Prostate gland (tissue), 2 donors: ENCODE measurements around the gene OR6K6. TPM values are rescaled to one million over a fixed set of nuclear protein-coding genes. Genes with fewer than 3 reads are reported as not detected.

ENCODE experiments used
- DNase-seq: peaks from one replicate; pipeline ENCODE4 v3.0.0-alpha.2; 2019; ENCODE audit warnings: low spot score
- H3K27ac ChIP-seq, 2 donors: fragments of 200-600 bp; sonication (generic); 2 replicates each; pipeline ENCODE4 v1.5.1; 2017 to 2019
- H3K27me3 ChIP-seq: fragments of 200-600 bp; sonication (generic); replicated peaks from 2 replicates; pipeline ENCODE4 v1.5.1; 2019; ENCODE audit not compliant: insufficient read depth
- H3K36me3 ChIP-seq, 2 donors: fragments of 200-600 bp; sonication (generic); 1 replicate in 1 of 2; 2 replicates in 1 of 2; pipeline versions ENCODE4 v1.5.1 to v1.8.1; 2017 to 2019
- H3K4me1 ChIP-seq: fragments of 200-600 bp; sonication (generic); replicated peaks from 2 replicates; pipeline ENCODE4 v1.5.1; 2019
- H3K4me3 ChIP-seq, 2 donors: fragments of 200-600 bp; sonication (generic); 2 replicates each; pipeline ENCODE4 v1.5.1; 2017 to 2019
- H3K9me3 ChIP-seq: fragments of 200-600 bp; sonication (generic); 2 replicates; pipeline ENCODE4 v1.5.1; 2017
- POLR2A ChIP-seq: fragments of 450-650 bp; IDR thresholded peaks from one replicate; pipeline ENCODE4 v1.6.1; 2016; ENCODE audit warnings: antibody characterized with exemption, mild to moderate bottlenecking
- POLR2AphosphoS5 ChIP-seq: sonication (generic); formaldehyde crosslinking; IDR thresholded peaks from one replicate; pipeline ENCODE4 v1.6.1; 2017; ENCODE audit warnings: antibody characterized with exemption
- WGBS: methylation state at CpG from one replicate; pipeline ENCODE4 v1.1.5; 2018; 5-methylcytosine and 5-hydroxymethylcytosine counted together
- intact Hi-C: fragments of 100-400 bp; cut with DNase I; formaldehyde crosslinking; loops from one replicate; pipeline ENCODE4 v1.14.2; 2022
- total RNA-seq, 2 donors: library from RNA; depleted of rRNA; stranded (reverse); fragments of >200 nt; gene quantifications; one replicate each; pipeline ENCODE4 v1.1.0, GENCODE V29; 2016
- TF ChIP-seq, protein P1 (sequence below), 4 experiments: fragments of 200-600 bp in 2 of 4; fragments of 450-650 bp in 2 of 4; sonication (generic) in 2 of 4; IDR thresholded peaks; 1 replicate in 3 of 4; 2 replicates in 1 of 4; pipeline ENCODE4 v1.5.1; 2016 to 2019; ENCODE audit warnings: antibody characterized with exemption in 4 of 4, mild to moderate bottlenecking in 2 of 4, moderate library complexity in 2 of 4

OR6K6 gene
- total RNA-seq, 2 donors from 2014 or later: not detected

DNA sequence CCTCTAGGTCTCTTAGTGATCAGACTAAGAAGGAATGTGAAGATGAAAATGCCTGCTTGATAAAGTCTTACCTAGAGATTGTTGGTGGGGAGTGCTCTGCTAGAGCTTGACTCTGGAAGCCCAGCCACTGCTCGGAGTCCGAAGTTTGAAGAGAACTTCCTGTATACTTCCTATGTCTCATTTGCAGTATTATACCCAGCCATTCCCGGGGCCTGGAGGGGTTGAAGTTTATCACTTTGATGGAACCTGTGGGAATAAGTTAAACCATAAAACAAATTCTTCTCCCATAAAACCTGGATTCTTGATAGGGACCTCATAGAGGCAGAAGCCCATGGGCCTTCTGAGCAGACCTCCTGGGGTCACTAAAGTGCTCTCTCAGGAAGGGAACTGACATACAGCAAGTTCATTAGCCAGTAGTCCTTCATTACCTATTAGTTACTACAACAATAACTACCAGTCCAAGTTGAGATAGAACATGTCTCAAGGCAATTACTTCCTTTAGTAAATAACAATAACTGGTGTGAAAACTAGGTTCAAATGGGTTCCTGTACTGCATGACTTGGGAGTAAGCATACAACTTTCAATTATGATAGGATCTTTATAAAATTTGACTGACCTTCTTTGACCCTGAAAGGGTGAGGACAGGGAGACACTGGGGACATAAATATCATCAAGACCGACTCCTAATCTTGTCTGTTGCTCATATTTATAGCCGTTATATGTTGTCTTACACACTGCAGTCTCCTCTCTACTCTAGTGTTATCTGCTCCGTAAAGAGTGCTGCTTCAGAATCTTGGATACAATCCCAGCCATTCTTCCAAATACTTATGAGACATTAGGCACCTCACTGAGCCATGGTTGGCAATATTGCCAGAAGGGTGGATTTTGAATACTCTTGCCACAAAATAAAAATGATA is 17.7 kb downstream of the OR6K6 start, which contains the start of gene OR6N1:
OR6N1 (minus strand) TSS at position 246 of the 917 bp plus-strand sequence. CDS start 5,513 bp downstream, outside the sequence.
- no peaks in the 10 kb centered on the region for H3K4me1 ChIP-seq
- intact Hi-C loops: no loop called here
- H3K9me3 ChIP-seq: no peaks in the 10 kb centered on the region
- no peaks in the 10 kb centered on the region for H3K36me3 ChIP-seq
- no peak within 1 kb of the TSS for H3K4me3 ChIP-seq
- no peak for TF ChIP-seq POLR2AphosphoS5
- 49% methylated on average over 6 of the region's 6 CpGs for WGBS
- no peak for DNase-seq
- H3K27ac ChIP-seq: no peak within 1 kb of the TSS
- no peaks in the 10 kb centered on the region for H3K27me3 ChIP-seq

DNA sequence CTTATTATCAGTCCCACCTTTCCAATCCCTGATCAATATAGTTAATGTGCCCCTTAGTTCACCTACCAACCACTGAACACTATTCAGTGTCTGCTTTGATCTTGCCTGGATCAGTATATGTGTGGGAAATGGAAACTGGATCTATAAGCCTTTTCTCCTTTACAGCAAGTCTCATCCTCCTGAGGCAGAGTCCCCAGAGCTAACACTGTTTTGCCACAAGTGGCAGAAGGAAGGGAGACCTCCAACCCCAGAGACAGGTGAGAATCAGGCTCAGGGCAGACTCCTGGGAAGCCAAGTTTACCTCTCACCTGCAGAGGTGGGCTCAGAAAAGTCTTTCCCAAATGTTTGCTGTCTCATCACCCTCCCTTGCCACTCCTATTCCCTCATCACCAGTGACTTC is 26.6 kb downstream of the OR6K6 start, which contains the start of gene OR6N2:
OR6N2 (minus strand) TSS at position 101 of the 400 bp plus-strand sequence. CDS start 3,569 bp downstream, outside the sequence.
- Histone ChIP-seq H3K4me1 (no peaks in the 10 kb centered on the region), H3K36me3 (no peaks in the 10 kb centered on the region), H3K27me3 (no peaks in the 10 kb centered on the region), H3K9me3 (no peaks in the 10 kb centered on the region), H3K27ac (no peak within 1 kb of the TSS), H3K4me3 (no peak within 1 kb of the TSS)
- TF ChIP-seq, protein P1, sequence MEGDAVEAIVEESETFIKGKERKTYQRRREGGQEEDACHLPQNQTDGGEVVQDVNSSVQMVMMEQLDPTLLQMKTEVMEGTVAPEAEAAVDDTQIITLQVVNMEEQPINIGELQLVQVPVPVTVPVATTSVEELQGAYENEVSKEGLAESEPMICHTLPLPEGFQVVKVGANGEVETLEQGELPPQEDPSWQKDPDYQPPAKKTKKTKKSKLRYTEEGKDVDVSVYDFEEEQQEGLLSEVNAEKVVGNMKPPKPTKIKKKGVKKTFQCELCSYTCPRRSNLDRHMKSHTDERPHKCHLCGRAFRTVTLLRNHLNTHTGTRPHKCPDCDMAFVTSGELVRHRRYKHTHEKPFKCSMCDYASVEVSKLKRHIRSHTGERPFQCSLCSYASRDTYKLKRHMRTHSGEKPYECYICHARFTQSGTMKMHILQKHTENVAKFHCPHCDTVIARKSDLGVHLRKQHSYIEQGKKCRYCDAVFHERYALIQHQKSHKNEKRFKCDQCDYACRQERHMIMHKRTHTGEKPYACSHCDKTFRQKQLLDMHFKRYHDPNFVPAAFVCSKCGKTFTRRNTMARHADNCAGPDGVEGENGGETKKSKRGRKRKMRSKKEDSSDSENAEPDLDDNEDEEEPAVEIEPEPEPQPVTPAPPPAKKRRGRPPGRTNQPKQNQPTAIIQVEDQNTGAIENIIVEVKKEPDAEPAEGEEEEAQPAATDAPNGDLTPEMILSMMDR (IDR thresholded peaks at IDR 0.05): no peak
- TF ChIP-seq POLR2A (no peak), POLR2AphosphoS5 (no peak)
- intact Hi-C loops: no loop called here
- DNase-seq: no peak

DNA sequence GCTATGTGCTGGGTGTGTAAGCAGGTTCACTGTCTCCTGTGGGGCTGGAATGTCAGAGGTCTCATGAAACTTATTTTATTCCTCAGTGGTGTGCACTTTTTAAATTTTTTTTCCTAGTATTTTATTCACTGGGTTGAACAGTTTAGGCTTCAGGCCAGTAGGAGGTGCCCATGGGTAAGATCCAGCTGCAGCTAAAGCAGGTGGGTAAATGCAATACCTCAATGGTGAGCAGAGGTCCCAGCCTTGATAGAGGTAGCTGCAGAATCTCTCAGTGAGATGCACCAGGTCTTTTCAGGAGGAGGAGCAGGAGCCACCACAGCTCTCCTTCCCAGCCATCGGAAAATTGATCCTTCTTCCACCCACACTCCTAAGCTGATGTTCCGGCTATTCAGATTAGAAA is 39.1 kb downstream of the OR6K6 start:
- no peaks in the 10 kb centered on the region for H3K9me3 ChIP-seq
- TF ChIP-seq POLR2AphosphoS5: no peak
- TF ChIP-seq, protein P1 (IDR thresholded peaks at IDR 0.05): peak in 1 of 4 experiments; percentile 9
- no peaks in the 10 kb centered on the region for H3K27me3 ChIP-seq
- no peaks in the 10 kb centered on the region for H3K36me3 ChIP-seq
- WGBS: 93% methylated on average over 2 of the region's 2 CpGs
- H3K4me3 ChIP-seq: no peak overlapping the region
- no peak for DNase-seq
- no peak overlapping the region for H3K27ac ChIP-seq
- no peaks in the 10 kb centered on the region for H3K4me1 ChIP-seq
- intact Hi-C loops: no loop called here

DNA sequence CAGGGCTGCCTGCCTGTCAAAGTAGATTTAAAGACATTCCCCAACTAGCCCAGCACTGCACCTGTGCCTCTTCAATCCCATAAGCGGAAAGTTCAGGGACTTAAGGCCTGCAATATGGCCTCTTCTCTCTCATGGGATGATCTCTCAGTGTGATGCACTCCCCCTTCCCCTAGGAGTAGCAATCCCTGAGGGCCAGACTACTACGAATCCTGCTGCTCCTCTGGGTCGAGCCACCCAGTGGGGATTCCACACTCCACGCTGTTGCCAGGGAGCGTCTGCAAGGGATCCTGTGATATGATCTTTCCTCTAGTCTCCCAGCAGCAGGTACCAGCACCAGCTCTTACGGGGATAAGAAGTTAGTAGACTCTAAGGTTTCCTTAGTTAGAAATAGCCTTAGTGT is 39.7 kb downstream of the OR6K6 start:
- no peak for DNase-seq
- WGBS: 66% methylated on average over 6 of the region's 6 CpGs
- Histone ChIP-seq H3K4me1 (no peaks in the 10 kb centered on the region), H3K4me3 (no peak overlapping the region), H3K9me3 (no peaks in the 10 kb centered on the region), H3K27ac (no peak overlapping the region), H3K27me3 (no peaks in the 10 kb centered on the region), H3K36me3 (no peaks in the 10 kb centered on the region)
- TF ChIP-seq POLR2A: no peak
- no peak for TF ChIP-seq POLR2AphosphoS5
- TF ChIP-seq, protein P1 (IDR thresholded peaks at IDR 0.05): no peak
- intact Hi-C loops: no loop called here

DNA sequence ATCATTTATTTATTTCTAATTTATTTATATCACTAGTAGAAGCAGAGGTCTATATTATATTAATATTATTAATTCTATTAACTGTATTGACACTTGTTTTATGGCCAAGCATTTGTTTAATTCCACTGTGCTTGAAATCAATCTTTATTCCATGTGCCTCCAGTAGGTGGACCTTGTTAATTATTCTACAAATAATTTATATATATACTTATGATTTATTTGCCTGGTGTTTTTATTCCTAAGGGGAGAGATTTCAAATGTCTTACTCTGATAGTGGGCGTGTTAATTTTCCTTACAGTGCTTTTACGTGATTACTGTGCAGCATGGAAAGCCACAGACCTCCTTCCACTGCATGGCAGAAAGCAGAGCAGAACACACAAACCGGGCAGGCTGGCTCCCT is 44.0 kb downstream of the OR6K6 start:
- TF ChIP-seq, protein P1 (IDR thresholded peaks at IDR 0.05): no peak
- TF ChIP-seq POLR2AphosphoS5: no peak
- TF ChIP-seq POLR2A: no peak
- 56% methylated on average over 3 of the region's 3 CpGs for WGBS
- H3K9me3 ChIP-seq: no peaks in the 10 kb centered on the region
- H3K27ac ChIP-seq: no peak overlapping the region
- no peaks in the 10 kb centered on the region for H3K27me3 ChIP-seq
- H3K4me3 ChIP-seq: no peak overlapping the region
- H3K36me3 ChIP-seq: no peaks in the 10 kb centered on the region
- DNase-seq: no peak
- intact Hi-C loops: no loop called here
- H3K4me1 ChIP-seq: no peaks in the 10 kb centered on the region
